ENCODE data around the gene RMRP. TPM values are rescaled to one million over a fixed set of nuclear protein-coding genes. Genes with fewer than 3 reads are reported as not detected.
A peak's percentile ranks its signal among the peaks of the same experiment; 100 is the strongest.

The RMRP gene
- total RNA-seq, 1 donor from 2014 or later = 15,881 TPM

DNA sequence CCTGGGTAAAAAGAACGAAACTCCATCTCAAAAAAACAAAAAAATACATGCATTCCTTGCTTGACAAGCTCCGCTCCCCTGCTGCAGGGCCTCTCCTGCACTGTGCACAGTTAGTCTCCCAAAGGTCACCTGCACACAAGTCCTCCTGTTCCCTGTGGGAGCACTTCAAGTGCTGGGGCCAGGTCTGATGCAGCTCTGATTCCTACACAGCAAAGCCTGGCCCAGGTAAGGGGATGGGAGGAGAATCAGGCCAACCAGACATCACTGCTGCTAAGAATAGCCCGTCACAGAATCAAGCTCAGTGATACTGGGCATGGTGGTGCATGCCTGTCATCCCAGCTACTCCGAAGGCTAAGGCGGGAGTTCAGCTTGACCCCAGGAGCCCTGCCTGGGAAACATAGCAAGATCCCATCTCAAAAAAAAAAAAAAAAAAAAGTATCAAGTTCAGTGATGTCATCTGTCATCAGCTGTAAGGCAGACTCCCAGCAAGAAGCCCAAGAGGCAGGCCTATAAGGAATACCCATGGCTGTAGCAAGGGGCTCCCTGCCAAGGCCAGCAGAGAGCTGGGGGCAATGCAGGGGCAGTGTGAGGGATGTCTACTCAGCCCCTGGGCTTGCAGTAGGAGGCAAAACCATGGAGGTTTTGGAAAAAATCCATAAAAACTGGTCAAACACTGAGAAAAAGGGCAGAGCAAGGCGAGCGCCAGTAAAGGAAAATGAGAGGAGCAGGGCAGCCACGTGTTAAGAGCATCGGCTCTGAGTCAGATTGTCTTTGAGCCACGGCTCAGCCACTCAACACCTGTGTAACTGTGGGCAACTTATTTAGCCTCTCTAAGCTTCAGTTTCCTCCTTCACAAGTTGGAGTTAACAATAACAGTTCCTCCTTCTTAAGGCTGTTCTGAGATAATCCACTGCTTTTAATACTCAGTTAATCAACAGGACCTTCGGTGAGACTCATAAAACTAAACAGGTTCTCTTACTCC lies 28.7 kb upstream of the RMRP start:
- TF ChIP-seq, protein P1, sequence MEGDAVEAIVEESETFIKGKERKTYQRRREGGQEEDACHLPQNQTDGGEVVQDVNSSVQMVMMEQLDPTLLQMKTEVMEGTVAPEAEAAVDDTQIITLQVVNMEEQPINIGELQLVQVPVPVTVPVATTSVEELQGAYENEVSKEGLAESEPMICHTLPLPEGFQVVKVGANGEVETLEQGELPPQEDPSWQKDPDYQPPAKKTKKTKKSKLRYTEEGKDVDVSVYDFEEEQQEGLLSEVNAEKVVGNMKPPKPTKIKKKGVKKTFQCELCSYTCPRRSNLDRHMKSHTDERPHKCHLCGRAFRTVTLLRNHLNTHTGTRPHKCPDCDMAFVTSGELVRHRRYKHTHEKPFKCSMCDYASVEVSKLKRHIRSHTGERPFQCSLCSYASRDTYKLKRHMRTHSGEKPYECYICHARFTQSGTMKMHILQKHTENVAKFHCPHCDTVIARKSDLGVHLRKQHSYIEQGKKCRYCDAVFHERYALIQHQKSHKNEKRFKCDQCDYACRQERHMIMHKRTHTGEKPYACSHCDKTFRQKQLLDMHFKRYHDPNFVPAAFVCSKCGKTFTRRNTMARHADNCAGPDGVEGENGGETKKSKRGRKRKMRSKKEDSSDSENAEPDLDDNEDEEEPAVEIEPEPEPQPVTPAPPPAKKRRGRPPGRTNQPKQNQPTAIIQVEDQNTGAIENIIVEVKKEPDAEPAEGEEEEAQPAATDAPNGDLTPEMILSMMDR (IDR thresholded peaks at IDR 0.05; ENCODE audit: insufficient read depth, low read length, severe bottlenecking) = no peak
- Histone ChIP-seq H3K27me3 (ENCODE audit: control insufficient read depth, insufficient read depth, low read length) (no peaks in the 10 kb centered on the region), H3K4me3 (ENCODE audit: low read depth, low read length) (no peak overlapping the region), H3K36me3 (ENCODE audit: control insufficient read depth, insufficient read depth, low read length) (peaks cover 20% of the 10 kb centered on the region)
- FAIRE-seq (peak; percentile 60), DNase-seq (ENCODE audit: low read depth) (no peak)

DNA sequence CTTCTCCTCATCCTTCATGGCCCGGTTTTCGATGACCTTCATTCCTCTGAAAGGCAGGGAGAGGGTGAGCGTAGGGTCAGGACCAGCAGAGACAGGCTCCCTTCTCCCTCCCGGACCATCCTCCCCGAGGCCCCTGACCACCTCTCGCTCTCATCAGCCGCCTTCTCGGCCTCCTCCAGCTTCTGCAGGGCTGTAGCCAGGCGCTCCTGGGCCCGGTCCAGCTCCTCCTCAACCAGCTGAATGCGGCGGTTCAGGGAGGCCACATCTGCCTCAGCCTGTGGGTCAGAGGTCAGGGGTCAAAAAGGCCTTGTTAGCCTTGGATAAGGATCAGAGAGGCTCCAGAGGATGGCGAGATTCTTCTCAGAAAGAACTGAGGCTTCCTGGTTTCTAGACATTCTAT lies 27.7 kb upstream of the RMRP start:
- DNase-seq (ENCODE audit: low read depth) (no peak), FAIRE-seq (no peak)
- H3K4me3 ChIP-seq (ENCODE audit: low read depth, low read length) = no peak overlapping the region
- peaks cover 20% of the 10 kb centered on the region for H3K36me3 ChIP-seq (ENCODE audit: control insufficient read depth, insufficient read depth, low read length)
- H3K27me3 ChIP-seq (ENCODE audit: control insufficient read depth, insufficient read depth, low read length) = no peaks in the 10 kb centered on the region
- TF ChIP-seq, protein P1 (IDR thresholded peaks at IDR 0.05; ENCODE audit: insufficient read depth, low read length, severe bottlenecking) = no peak

DNA sequence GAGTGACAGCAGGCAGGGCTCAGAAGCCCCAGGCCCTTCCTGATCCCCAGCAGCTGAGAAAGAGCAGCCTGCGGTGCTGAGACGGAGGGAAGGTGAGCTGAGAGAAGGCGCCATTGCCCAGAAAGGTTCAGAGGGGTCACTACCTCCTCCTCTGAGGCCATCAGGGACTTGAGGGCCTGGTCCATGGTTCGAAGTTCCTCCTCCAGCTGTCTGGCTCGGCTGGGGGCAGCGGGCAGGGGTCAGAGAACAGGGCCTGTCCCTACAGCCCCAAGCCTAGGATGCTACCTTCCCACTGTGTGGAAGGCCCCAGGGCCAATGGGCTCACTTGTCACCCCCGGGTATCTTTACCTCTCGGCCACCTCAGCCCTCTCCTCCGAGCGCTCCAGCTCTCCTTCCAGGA lies 27.1 kb upstream of the RMRP start:
- no peak for FAIRE-seq
- Histone ChIP-seq H3K4me3 (ENCODE audit: low read depth, low read length) (no peak overlapping the region), H3K27me3 (ENCODE audit: control insufficient read depth, insufficient read depth, low read length) (no peaks in the 10 kb centered on the region), H3K36me3 (ENCODE audit: control insufficient read depth, insufficient read depth, low read length) (peaks cover 20% of the 10 kb centered on the region)
- DNase-seq (ENCODE audit: low read depth) = no peak
- TF ChIP-seq, protein P1 (IDR thresholded peaks at IDR 0.05; ENCODE audit: insufficient read depth, low read length, severe bottlenecking) = no peak

DNA sequence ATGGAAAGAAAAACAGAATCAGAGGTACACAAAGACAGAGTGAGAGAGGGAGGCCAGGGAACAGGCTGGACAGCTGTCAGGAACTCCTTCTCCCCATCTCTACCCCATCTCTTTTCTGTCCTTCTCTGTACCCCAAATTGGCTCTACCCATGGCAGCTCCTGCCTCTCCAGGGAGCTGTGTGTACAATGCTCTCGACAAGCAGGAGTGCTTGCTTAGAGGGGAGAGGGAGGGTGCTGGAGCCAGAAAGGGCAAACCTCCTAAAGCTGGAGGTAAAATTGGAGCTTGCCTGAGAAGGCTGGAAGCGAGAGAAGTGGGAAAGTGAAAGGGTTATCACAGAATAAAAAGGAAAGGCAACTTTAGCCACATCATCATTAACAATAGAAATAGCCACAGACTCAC lies 25.5 kb upstream of the RMRP start:
- TF ChIP-seq, protein P1 (IDR thresholded peaks at IDR 0.05; ENCODE audit: insufficient read depth, low read length, severe bottlenecking) = no peak
- Histone ChIP-seq H3K27me3 (ENCODE audit: control insufficient read depth, insufficient read depth, low read length) (no peaks in the 10 kb centered on the region), H3K4me3 (ENCODE audit: low read depth, low read length) (no peak overlapping the region), H3K36me3 (ENCODE audit: control insufficient read depth, insufficient read depth, low read length) (peaks cover 20% of the 10 kb centered on the region)
- FAIRE-seq (no peak), DNase-seq (ENCODE audit: low read depth) (no peak)

DNA sequence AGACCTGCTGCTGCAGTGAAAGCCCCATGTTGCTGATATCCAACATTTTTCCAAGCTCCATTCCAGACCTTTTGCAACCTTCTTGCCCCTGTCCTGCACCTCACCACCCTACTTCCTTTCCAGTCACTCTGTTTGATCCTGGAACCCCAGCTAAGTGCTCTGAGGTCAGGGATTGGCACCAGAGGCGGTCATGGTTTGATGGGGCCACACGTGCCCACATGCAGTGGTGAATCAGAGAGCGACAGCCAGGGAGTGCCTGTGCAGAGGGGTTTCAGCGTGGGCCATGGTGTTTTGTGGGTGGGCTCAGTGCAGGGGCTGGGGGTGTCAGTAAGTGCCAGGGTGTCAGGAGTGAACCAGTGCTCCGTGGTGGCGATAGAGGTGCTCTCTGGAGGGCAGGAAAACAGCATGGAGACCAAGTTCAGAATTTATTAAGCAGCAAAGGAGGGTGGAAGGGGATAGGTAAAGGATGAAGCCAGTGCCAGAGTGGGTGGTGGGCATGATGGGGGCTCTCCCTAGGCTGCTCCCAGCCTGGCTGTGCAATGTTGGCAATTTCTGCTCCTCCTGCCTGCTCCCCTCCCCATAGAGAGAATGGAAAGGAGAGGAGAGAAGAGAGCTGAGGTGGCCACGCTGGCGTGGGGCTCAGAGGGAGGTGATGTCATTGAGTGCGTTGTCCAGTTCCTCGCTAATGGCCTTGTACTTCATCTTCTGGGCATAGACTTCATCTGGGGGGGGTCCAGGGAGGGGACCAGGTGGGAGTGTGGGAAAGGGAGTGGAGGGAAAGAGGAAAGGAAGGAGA lies 24.9 kb upstream of the RMRP start:
- Histone ChIP-seq H3K4me3 (ENCODE audit: low read depth, low read length) (no peak overlapping the region), H3K27me3 (ENCODE audit: control insufficient read depth, insufficient read depth, low read length) (no peaks in the 10 kb centered on the region), H3K36me3 (ENCODE audit: control insufficient read depth, insufficient read depth, low read length) (peaks cover 19% of the 10 kb centered on the region)
- TF ChIP-seq, protein P1 (IDR thresholded peaks at IDR 0.05; ENCODE audit: insufficient read depth, low read length, severe bottlenecking) = no peak
- peak; percentile 13 for FAIRE-seq
- DNase-seq (ENCODE audit: low read depth) = no peak
